HEK293 (cell line): ENCODE results near the gene UVSSA.

Experiments used
- CTCF ChIA-PET: fragments of 350-600 bp; formaldehyde crosslinking; extraction: SDS; loops from one replicate; lab custom pipeline; 2021; ENCODE audit warnings: antibody characterized with exemption; lab: Yijun Ruan, JAX
- POLR2A ChIA-PET: fragments of 300-600 bp; formaldehyde crosslinking; extraction: SDS; loops from one replicate; lab custom pipeline; 2020; ENCODE audit warnings: antibody characterized with exemption, inconsistent platforms; lab: Yijun Ruan, JAX
- H3K27ac ChIP-seq: fragments of 200-500 bp; sonication (Bioruptor generic); 2 replicates; pipeline ENCODE4 v1.5.1; 2014; ENCODE audit warnings: low read depth, low read length, control low read depth, inconsistent platforms; ENCODE audit errors: extremely low read depth
- H3K36me3 ChIP-seq, 2 experiments: fragments of 200-500 bp in 1 of 2; sonication (Bioruptor generic) in 1 of 2; 1 replicate in 1 of 2; 2 replicates in 1 of 2; pipeline ENCODE4 v1.5.1; 2014 to 2017; ENCODE audit warnings: inconsistent platforms in 2 of 2, low read length in 2 of 2; ENCODE audit not compliant: control insufficient read depth in 2 of 2, insufficient read depth in 1 of 2
- H3K4me1 ChIP-seq: fragments of 200-500 bp; sonication (Bioruptor generic); 2 replicates; pipeline ENCODE4 v1.5.1; 2014; ENCODE audit warnings: mild to moderate bottlenecking, low read length, inconsistent platforms; ENCODE audit not compliant: control insufficient read depth, insufficient read depth
- H3K4me3 ChIP-seq: 2 replicates; pipeline ENCODE4 v1.5.1; 2011; ENCODE audit warnings: low read depth, mild to moderate bottlenecking, control low read depth, low read length, moderate library complexity
- H3K9me3 ChIP-seq: fragments of 200-500 bp; sonication (Bioruptor generic); 2 replicates; pipeline ENCODE4 v1.5.1; 2014; ENCODE audit warnings: low read depth, low read length, inconsistent platforms; ENCODE audit not compliant: control insufficient read depth, insufficient read depth
- HOXA7 ChIP-seq: sonication (generic); formaldehyde crosslinking; IDR thresholded peaks from 2 replicates; pipeline ENCODE4 v1.8.1; 2022; ENCODE audit warnings: missing genetic modification reagents, borderline replicate concordance
- HOXC10 ChIP-seq: sonication (generic); formaldehyde crosslinking; IDR thresholded peaks from 2 replicates; pipeline ENCODE4 v1.8.1; 2023; ENCODE audit warnings: mild to moderate bottlenecking, missing genetic modification reagents
- KLF10 ChIP-seq: fragments of 450-650 bp; IDR thresholded peaks from 2 replicates; pipeline ENCODE4 v1.5.1; 2018; ENCODE audit warnings: missing biosample characterization, mild to moderate bottlenecking, missing genetic modification characterization
- OSR2 ChIP-seq: fragments of 450-650 bp; formaldehyde crosslinking; IDR thresholded peaks from 2 replicates; pipeline ENCODE4 v1.5.1; 2016; ENCODE audit warnings: missing biosample characterization, missing genetic modification characterization
- SALL2 ChIP-seq: fragments of 450-650 bp; formaldehyde crosslinking; IDR thresholded peaks from 2 replicates; pipeline ENCODE4 v1.5.0; 2017; ENCODE audit warnings: missing biosample characterization, mild to moderate bottlenecking, missing genetic modification characterization, borderline replicate concordance
- ZFP41 ChIP-seq: fragments of 450-650 bp; formaldehyde crosslinking; IDR thresholded peaks from 2 replicates; pipeline ENCODE4 v1.5.1; 2016; ENCODE audit warnings: missing biosample characterization, missing genetic modification characterization, borderline replicate concordance
- ZNF114 ChIP-seq: fragments of 450-650 bp; formaldehyde crosslinking; IDR thresholded peaks from 2 replicates; pipeline ENCODE4 v1.5.0; 2017; ENCODE audit warnings: missing biosample characterization, missing genetic modification characterization
- ZNF16 ChIP-seq: fragments of 450-650 bp; formaldehyde crosslinking; IDR thresholded peaks from 2 replicates; pipeline ENCODE4 v1.5.1; 2016; ENCODE audit warnings: low read depth, missing biosample characterization, missing genetic modification characterization
- ZNF23 ChIP-seq: fragments of 450-650 bp; formaldehyde crosslinking; IDR thresholded peaks from 2 replicates; pipeline ENCODE4 v1.5.1; 2016; ENCODE audit warnings: missing biosample characterization, missing genetic modification characterization, borderline replicate concordance
- ZNF248 ChIP-seq: fragments of 450-650 bp; formaldehyde crosslinking; IDR thresholded peaks from 2 replicates; pipeline ENCODE4 v1.5.1; 2017; ENCODE audit warnings: missing biosample characterization, missing genetic modification characterization
- ZNF366 ChIP-seq: fragments of 450-650 bp; formaldehyde crosslinking; conservative IDR thresholded peaks from 2 replicates; pipeline ENCODE4 v1.5.1; 2016; ENCODE audit warnings: missing biosample characterization, missing genetic modification characterization
- ZNF416 ChIP-seq: fragments of 450-650 bp; formaldehyde crosslinking; IDR thresholded peaks from 2 replicates; pipeline ENCODE4 v1.5.1; 2016; ENCODE audit warnings: missing biosample characterization, missing genetic modification characterization
- ZNF473 ChIP-seq: fragments of 450-650 bp; formaldehyde crosslinking; IDR thresholded peaks from 2 replicates; pipeline ENCODE4 v1.5.1; 2017; ENCODE audit warnings: missing biosample characterization, missing genetic modification characterization
- ZNF530 ChIP-seq: fragments of 450-650 bp; formaldehyde crosslinking; IDR thresholded peaks from 2 replicates; pipeline ENCODE4 v1.5.1; 2016; ENCODE audit warnings: low read depth, missing biosample characterization, missing genetic modification characterization
- ZNF548 ChIP-seq: fragments of 450-650 bp; formaldehyde crosslinking; IDR thresholded peaks from 2 replicates; pipeline ENCODE4 v1.5.1; 2016; ENCODE audit warnings: missing biosample characterization, missing genetic modification characterization
- ZNF571 ChIP-seq: fragments of 450-650 bp; formaldehyde crosslinking; IDR thresholded peaks from 2 replicates; pipeline ENCODE4 v1.5.0; 2017; ENCODE audit warnings: missing biosample characterization, missing genetic modification characterization
- ZNF596 ChIP-seq: fragments of 450-650 bp; IDR thresholded peaks from 2 replicates; pipeline ENCODE4 v1.5.0; 2018; ENCODE audit warnings: missing biosample characterization, mild to moderate bottlenecking, missing genetic modification characterization, moderate library complexity
- ZNF610 ChIP-seq: fragments of 450-650 bp; formaldehyde crosslinking; IDR thresholded peaks from 2 replicates; pipeline ENCODE4 v1.5.1; 2016; ENCODE audit warnings: missing biosample characterization, missing genetic modification characterization, borderline replicate concordance
- ZNF658 ChIP-seq: fragments of 450-650 bp; formaldehyde crosslinking; IDR thresholded peaks from 2 replicates; pipeline ENCODE4; 2016; ENCODE audit warnings: missing biosample characterization, missing genetic modification characterization
- ZNF660 ChIP-seq: fragments of 450-650 bp; IDR thresholded peaks from 2 replicates; pipeline ENCODE4 v1.5.1; 2018; ENCODE audit warnings: missing biosample characterization, mild to moderate bottlenecking, missing genetic modification characterization
- ZNF843 ChIP-seq: fragments of 450-650 bp; formaldehyde crosslinking; IDR thresholded peaks from 2 replicates; pipeline ENCODE4 v1.5.1; 2016; ENCODE audit warnings: missing biosample characterization, missing genetic modification characterization
- TF ChIP-seq, protein P1 (sequence below): sonication (generic); formaldehyde crosslinking; IDR thresholded peaks from 2 replicates; pipeline ENCODE4 v1.8.1; 2022; ENCODE audit warnings: mild to moderate bottlenecking, moderate library complexity, missing genetic modification reagents
- TF ChIP-seq, protein P2 (sequence below): fragments of 450-650 bp; formaldehyde crosslinking; IDR thresholded peaks from 2 replicates; pipeline ENCODE4 v1.5.1; 2017; ENCODE audit warnings: missing biosample characterization, missing genetic modification characterization
- TF ChIP-seq, protein P3 (sequence below): fragments of 450-650 bp; formaldehyde crosslinking; IDR thresholded peaks from 2 replicates; pipeline ENCODE4 v1.5.1; 2016; ENCODE audit warnings: missing biosample characterization, missing genetic modification characterization

Gene UVSSA

DNA sequence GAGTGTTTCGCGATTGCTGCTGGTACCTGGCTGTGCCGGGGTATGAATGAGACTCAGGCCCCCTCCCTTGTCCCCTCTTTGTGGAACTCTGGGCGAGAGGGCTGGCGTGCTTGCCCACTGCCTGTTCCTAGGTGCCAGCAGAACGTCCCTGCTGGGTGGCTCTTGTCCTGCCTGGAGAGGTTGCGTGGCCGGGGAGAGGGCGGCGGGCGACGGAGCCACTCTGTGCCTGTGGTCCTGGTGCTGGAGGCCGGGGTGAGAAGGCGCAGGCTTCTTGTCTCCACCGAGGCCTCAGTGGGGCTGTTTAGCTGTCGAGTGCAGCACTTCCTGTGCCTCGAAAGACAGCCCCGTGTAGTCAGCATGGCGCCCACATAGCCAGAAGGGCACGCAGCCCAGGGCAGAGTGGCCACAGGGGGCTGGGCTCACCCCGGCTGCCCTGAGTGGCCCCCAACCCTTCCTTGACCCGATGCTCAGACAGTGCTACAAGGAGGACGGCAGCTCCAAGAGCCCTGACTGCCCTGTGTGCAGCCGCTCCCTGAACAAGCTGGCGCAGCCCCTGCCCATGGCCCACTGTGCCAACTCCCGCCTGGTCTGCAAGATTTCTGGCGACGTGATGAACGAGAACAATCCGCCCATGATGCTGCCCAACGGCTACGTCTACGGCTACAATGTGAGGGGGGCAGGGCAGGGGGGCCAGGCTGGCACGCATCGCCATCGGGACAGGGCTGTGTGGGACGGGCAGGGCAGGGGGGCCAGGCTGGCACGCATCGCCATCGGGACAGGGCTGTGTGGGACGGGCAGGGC is 8.9 kb upstream of the UVSSA start (continued):
- no peak for TF ChIP-seq SALL2 (tag by site-specific recombination)
- TF ChIP-seq ZNF366, result no peak
- no peak for TF ChIP-seq ZNF843 (tag by site-specific recombination)
- TF ChIP-seq ZNF658, result no peak
- no peak for TF ChIP-seq KLF10 (tag by site-specific recombination)
- TF ChIP-seq ZNF23 (tag by site-specific recombination), result no peak
- TF ChIP-seq, protein P1, sequence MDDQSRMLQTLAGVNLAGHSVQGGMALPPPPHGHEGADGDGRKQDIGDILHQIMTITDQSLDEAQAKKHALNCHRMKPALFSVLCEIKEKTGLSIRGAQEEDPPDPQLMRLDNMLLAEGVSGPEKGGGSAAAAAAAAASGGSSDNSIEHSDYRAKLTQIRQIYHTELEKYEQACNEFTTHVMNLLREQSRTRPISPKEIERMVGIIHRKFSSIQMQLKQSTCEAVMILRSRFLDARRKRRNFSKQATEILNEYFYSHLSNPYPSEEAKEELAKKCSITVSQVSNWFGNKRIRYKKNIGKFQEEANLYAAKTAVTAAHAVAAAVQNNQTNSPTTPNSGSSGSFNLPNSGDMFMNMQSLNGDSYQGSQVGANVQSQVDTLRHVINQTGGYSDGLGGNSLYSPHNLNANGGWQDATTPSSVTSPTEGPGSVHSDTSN (CRISPR knock-in tag), result no peak
- no peak for TF ChIP-seq OSR2 (tag by site-specific recombination)

DNA sequence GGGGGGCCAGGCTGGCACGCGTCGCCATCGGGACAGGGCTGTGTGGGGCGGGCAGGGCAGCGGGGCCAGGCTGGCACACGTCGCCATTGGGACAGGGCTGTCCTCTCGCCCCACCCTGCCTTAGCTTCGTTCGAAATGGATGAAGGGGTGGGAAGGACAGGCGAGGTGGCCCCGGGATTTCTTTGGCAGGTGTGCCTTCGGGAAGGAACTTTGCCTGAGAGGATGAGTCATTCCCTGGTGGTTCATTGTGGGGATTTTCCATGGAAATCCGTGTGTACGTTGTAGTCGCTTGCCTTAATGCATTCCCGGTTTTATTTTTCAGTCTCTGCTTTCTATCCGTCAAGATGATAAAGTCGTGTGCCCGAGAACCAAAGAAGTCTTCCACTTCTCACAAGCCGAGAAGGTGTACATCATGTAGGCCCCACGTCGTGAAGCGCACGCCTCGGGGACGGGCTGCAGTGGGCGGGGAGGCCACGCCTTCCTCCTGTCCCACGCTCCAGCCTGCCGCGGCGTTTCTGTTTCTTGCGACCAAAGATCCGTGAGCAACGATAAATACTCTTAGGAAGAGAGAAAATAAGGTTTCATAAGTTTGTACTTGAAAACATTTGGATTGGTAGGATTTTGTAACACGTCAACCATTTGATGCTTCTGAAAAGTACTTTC is 8.1 kb upstream of the UVSSA start:
- H3K9me3 ChIP-seq, result no peaks in the 10 kb centered on the region
- no peak overlapping the region for H3K4me3 ChIP-seq
- CTCF ChIA-PET, result no interaction called here
- no peak overlapping the region for H3K27ac ChIP-seq
- TF ChIP-seq ZNF530 (no peak), ZNF548 (tag by site-specific recombination) (no peak)
- no peaks in the 10 kb centered on the region for H3K4me1 ChIP-seq
- POLR2A ChIA-PET, result no interaction called here
- H3K36me3 ChIP-seq, result peaks cover 0 to 72% of the 10 kb centered on the region in 2 experiments; a peak in 1 of 3 replicates

DNA sequence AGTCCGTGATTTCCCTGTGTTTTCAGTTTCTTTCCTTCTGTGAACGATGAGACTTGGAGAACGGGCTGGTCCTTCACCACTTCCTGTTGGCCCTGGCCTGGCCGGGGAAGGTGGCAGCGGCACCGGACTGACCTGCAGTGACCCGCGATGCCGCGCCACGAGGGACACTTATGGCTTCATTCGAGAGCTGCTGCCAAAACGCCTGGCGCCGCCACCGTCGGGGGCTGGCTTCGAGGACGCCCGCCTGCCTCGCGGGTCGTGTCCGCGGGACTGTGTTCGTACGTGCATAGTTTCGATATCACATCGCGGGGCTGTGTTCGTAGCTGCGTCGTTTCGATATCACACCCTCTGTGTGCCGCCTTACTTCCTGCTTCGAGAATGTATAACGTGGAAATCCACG is 7.5 kb upstream of the UVSSA start:
- CTCF ChIA-PET, result no interaction called here
- no peaks in the 10 kb centered on the region for H3K4me1 ChIP-seq
- no peak for TF ChIP-seq ZNF658
- no peak for TF ChIP-seq ZNF473
- TF ChIP-seq, protein P2, sequence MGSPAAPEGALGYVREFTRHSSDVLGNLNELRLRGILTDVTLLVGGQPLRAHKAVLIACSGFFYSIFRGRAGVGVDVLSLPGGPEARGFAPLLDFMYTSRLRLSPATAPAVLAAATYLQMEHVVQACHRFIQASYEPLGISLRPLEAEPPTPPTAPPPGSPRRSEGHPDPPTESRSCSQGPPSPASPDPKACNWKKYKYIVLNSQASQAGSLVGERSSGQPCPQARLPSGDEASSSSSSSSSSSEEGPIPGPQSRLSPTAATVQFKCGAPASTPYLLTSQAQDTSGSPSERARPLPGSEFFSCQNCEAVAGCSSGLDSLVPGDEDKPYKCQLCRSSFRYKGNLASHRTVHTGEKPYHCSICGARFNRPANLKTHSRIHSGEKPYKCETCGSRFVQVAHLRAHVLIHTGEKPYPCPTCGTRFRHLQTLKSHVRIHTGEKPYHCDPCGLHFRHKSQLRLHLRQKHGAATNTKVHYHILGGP (tag by site-specific recombination), result no peak
- no peak for TF ChIP-seq ZNF660 (tag by site-specific recombination)
- TF ChIP-seq ZFP41 (tag by site-specific recombination), result no peak
- no peak for TF ChIP-seq ZNF114 (tag by site-specific recombination)
- no peak for TF ChIP-seq ZNF548 (tag by site-specific recombination)
- no peak for TF ChIP-seq ZNF610 (tag by site-specific recombination)
- no peak for TF ChIP-seq ZNF23 (tag by site-specific recombination)
- no peak for TF ChIP-seq ZNF596
- TF ChIP-seq ZNF571, result no peak
- no peak for TF ChIP-seq ZNF16 (tag by site-specific recombination)
- no peak for TF ChIP-seq ZNF248
- no peak for TF ChIP-seq HOXA7 (CRISPR knock-in tag)
- TF ChIP-seq, protein P3, sequence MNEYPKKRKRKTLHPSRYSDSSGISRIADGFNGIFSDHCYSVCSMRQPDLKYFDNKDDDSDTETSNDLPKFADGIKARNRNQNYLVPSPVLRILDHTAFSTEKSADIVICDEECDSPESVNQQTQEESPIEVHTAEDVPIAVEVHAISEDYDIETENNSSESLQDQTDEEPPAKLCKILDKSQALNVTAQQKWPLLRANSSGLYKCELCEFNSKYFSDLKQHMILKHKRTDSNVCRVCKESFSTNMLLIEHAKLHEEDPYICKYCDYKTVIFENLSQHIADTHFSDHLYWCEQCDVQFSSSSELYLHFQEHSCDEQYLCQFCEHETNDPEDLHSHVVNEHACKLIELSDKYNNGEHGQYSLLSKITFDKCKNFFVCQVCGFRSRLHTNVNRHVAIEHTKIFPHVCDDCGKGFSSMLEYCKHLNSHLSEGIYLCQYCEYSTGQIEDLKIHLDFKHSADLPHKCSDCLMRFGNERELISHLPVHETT (tag by site-specific recombination), result no peak
- no peak for TF ChIP-seq HOXC10 (CRISPR knock-in tag)
- no peak for TF ChIP-seq ZNF416 (tag by site-specific recombination)
- H3K36me3 ChIP-seq, result peaks cover 0 to 67% of the 10 kb centered on the region in 2 experiments; a peak in 1 of 3 replicates
- H3K27ac ChIP-seq, result no peak overlapping the region
- POLR2A ChIA-PET, result no interaction called here
- no peak overlapping the region for H3K4me3 ChIP-seq
- no peaks in the 10 kb centered on the region for H3K9me3 ChIP-seq
